CD4-positive, alpha-beta T cell treated with Interleukin-17A for 1 hour (primary cell): Measurements from ENCODE around the gene AAMP.

Experiments used
- DNase-seq: peaks from one replicate; pipeline ENCODE4 v3.0.0-alpha.2; 2020

Gene AAMP

DNA sequence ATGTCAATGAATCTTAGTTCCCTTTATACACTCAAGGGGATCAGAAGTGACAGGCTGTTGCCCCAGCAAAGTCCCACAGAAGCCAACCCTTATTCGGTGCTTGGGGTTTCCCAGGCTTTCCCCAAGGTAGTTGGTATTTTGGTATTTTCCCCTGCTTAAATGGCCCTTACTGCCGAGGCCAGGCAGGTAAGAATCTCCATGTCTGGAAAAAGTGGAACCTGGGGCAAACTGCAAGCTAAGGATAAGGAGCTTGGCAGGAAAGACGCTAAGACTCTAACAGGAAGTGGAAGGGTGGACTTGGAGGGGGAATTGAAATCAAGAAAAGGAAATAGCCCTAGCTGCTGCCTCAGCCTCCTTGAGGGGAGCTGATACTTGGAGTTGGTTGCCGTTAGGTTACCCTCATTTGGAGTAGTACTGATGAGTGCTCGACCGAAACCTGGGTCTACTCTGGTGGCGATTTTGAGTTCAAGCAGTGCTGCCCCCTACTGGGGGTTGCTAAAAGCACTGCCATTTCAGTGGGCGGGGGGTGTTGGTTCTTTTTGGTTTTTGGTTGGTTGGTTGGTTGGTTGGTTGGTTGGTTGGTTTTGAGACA is 12.5 kb downstream of the AAMP start:
- peak; percentile 83 for DNase-seq

GRCh38 chr2:218256612-218257350 is 13.2 kb downstream of the AAMP start:
- no peak for DNase-seq

DNA sequence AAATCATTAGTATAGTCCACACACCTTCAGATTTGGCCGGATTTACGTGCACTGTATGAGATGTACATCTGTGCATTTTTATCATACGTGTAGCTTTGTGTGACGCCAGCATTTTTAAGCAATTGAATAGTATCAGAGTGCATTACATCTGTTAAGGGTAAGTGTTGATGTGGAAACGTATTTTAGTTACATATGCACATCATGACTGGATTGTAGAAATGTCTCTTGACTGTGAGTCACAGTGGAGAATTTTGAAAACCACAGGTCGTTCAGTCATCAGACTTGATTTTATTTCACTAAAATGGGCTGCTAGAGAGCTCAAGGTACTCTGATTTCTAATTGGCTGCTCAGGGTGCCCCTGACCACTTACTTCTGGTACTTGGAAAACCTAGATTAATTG is 14.5 kb downstream of the AAMP start:
- no peak for DNase-seq

- DNase-seq = no peak
Observed at GRCh38 chr2:218253232-218253625, 16.7 kb downstream of the AAMP start.

DNA sequence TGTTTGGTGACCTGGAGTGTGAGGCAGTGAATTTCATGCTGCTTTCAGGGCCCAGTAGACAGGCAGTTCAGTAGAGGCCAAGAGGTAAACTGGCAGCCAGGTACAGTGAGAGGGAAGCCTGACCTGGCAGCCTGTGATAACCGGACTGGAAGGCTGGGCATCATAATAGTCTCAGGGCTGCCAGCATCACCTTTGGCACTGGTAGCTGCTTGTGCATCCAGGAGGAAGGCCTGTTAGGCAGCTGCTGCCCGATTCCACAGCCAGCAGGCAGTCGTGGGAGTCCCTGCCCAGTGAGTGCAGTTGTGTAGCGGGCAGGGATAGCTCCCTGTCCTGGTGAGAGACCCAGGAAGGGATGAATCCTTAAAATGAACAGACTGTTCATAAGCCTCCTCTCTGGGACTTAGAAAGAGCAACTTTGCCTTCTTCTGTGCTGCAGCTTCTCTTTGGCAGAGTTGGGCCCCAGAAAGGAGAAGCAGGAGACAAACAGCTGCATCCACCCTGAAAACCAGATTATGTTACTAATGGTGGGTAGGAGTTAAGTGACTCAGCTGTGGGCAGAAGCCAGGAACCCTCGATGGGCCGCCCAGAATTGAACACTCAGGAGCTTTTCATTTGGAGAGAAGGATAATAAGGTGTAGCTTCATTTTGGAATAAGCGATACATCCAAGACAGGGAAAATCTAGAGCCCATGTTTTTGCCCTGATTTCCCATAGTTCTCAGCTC is 17.3 kb downstream of the AAMP start:
- no peak for DNase-seq

DNA sequence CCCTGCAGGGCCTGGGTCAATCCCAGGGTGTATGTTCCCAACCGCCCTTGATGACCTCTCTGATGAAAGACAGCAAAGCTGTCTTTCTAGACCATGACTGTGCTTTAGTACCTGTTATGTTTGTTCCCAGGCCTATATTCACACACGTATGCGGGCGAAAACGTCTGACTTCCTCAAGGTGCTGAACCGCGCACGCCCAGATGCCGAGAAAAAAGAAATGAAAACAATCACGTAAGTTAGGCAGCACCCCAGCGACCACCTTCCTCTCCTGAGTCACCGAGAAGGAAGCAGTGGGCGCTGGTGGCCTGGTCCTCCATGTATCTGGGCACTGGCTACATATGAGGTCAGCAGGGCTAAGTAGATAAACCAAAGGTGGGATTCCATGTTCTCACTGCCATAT is 20.2 kb downstream of the AAMP start:
- DNase-seq = no peak

GRCh38 chr2:218245214-218245613 is 24.7 kb downstream of the AAMP start:
- DNase-seq = no peak

DNA sequence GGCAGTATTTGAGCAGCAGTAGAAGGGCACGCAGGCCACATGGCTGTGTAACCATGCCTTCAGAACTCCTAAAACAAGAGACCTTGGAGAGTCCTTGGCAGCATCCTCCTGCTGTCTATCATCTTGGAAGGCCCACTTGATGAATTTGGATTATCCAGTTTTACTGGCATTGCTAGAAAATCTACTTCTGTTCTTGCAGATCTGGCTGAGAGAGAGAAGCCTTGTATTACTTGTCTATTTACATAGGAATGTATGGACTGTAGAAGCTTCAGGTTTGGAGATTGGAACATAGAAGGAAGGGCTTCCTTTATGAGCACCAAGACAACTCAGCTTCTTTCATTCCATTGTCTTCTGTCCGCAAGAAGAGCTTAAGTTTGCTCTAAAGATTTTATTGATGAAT is 25.3 kb downstream of the AAMP start:
- no peak for DNase-seq

DNA sequence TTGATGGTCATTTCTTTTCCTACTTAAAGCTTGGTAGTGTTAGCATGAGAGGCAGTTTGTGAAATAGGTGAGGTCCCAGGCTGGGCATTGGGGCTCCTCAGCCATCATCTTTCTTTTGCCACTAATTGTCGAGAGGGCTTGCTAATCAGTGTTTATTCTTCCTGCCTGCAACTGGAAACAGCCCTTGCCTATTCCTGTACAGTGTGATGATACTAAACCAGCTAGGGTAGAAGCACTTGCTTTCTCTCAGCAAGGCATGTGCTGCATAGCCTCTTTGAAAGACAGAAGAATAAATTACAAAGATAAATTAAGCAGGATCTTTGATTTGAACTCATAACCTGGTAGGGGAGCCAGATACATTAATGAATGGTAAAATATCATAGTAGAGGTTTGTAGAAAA is 25.7 kb downstream of the AAMP start:
- DNase-seq = no peak

- DNase-seq = no peak
Observed at GRCh38 chr2:218238887-218239286, 31.1 kb downstream of the AAMP start.

DNA sequence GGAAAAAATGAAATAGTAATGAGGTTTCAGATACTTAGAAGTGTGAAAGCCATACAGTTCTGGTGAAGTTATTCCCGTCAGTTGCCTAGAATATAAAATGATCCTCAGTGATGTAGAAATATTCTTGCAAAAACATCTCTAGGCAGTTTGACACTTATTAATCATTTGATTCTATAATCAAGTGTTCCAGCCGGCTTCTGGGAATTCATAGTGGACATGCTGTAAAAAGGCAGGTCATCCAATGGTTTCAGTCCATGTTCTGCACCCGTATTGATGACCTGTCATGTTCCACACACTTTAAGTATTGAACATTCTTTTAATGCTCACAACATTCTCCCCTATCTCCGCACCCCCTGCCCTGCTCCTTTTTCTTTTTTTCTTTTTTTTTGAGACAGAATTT is 33.1 kb downstream of the AAMP start:
- no peak for DNase-seq

GRCh38 chr2:218235017-218235416 is 34.9 kb downstream of the AAMP start:
- DNase-seq = no peak

DNA sequence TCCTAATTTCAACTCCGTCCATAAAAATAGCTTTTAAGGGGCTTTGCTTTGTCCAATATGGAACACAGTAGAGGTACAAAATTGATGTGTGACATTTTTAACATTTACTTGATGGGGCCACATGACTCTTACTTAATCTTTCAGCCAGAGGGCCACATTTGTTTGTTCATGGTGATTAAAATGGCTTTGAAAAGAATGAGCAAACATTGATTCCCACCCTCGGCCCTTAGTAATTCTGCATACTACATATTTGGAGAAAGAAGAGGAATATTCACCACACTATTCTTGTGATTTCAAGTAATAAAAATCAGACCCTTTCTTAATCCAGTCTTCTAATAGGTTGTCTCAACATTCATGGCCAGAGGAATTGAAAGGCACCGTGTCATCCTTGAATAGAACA is 35.4 kb downstream of the AAMP start:
- no peak for DNase-seq

GRCh38 chr2:218233543-218233942 is 36.4 kb downstream of the AAMP start:
- no peak for DNase-seq

GRCh38 chr2:218230882-218231281 is 39.1 kb downstream of the AAMP start:
- peak; percentile 61 for DNase-seq

- no peak for DNase-seq
Observed at GRCh38 chr2:218229851-218230250, 40.1 kb downstream of the AAMP start.

DNA sequence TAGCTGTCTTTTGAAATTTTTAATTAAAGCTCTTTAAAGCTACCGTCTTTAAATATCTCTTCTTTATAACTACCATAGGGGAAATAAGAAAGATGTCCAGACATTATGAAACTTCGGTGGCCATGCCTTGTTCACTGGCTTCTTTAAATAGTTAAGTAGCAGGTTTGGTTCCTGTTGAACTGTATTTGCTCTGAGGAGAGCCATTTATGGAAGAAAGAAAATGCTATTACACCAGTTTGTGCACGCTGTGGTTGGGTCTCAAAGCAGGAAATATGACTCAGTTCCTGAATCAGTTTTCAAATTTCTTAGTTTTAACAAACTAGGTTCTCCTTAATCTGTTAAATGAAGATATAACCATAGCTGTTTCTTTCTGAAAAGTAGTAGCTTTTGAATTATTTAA is 40.7 kb downstream of the AAMP start:
- DNase-seq = peak; percentile 74

DNA sequence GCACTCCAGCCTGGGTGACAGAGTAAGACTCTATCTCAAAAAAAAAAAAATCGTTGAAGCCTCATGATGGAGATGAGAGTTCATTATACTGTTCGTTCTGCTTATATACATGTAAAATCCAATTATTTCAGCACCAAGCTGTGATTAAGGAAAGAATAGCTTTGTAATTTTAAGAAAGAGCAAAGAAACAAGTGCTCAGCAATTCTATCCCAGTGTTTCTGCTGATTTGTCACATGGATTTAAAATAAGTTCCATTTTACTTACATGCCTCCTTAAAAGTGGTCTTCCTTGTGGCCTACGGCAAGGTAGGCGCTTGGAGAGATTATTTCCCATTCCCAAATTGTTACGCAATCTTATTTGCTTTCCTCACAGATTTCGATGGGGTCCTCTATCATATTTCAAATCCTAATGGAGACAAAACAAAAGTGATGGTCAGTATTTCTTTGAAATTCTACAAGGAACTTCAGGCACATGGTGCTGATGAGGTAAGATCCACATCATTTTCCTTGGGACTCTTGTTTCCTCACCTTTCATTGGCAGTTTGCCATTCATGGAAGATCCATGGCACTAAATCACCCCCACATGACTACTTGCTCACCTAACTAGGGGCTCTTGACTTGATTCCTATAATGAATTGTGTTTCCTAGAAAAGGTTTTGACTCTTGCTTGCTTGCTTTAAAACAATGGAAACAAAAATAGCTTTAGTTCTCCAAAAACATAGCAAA is 41.4 kb downstream of the AAMP start:
- no peak for DNase-seq

DNA sequence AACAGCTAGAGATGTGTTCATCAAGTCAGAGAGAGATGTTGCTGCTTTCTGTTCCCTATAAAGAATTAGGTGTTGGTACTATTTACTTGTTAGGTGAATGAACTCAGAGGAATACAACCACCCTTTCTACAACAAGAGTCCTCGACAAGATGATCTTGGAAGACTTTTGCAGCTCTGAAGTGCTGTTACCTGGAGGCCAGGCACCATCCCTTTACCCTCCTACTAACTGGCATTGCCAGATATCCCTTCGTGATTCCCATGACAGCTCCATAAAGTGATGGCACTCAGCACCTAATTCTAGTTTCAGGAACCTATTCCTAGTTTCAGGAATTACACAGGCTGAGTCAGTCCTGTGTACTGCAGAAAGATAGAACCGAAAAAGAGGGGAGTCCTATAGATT is 43.0 kb downstream of the AAMP start:
- no peak for DNase-seq

GRCh38 chr2:218224186-218224585 is 45.8 kb downstream of the AAMP start:
- DNase-seq = no peak

DNA sequence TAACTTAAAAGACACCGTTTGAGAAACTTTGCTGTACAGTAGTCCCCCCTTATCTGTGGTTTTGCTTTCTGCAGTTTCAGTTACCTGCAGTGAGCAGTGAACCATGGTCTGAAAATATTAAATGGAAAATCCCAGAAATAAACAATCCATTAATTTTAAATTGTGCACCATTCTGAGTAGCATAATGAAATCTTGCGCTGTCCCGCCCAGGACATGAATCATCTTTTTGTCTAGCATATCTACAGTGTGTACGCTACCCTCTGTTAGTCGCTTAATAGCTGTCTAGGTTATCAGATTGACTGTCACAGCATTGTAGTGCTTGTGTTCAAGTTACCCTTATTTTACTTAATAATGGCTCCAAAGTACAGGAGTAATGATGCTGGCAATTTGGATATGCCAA is 46.9 kb downstream of the AAMP start:
- DNase-seq = peak; percentile 46

DNA sequence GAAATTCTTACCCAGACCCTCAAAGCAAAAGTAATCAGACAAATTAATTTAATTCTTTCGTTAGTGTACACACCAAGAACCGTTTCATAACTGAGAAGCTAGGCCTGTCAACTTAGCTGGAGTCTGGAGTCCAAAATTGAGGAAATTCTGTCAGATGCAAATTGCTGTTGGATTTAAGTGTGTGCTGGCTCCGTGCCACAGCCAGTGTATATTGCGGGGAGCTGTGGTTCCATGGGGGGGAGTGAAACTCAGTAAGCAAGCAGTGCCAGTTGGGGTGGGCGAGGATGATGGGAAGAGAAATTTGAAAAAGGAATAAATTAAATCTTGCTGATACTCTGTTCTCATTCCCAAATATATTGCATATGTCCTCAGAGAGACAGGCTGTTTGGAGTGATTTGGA is 48.9 kb downstream of the AAMP start:
- DNase-seq = no peak

DNA sequence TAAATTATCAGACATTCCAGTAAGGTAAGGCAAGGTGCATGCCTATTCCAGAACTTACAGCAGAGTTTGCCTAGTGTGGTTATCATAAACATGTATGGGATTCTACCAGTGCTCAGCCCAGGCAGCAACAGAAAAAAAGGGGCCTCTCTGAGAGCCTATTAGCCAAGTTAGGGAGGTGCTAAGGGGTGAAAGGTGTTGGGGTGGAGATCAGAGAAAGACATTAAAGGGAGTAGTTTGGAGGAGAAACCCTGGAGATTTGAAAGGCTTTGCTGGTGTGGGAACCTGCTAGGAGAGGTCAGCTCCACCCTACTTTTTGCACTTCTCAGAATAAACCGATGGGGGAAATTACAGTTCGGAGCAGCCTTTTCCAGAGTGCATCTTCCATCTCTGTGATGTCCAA is 50.0 kb downstream of the AAMP start:
- no peak for DNase-seq
